HepG2 (cell line): ENCODE results near the gene NTN3. TPM values are rescaled to one million over a fixed set of nuclear protein-coding genes. Genes with fewer than 3 reads are reported as not detected.

Experiments used
- ATAC-seq: fragments of 200-7000 bp; cut with Tn5 transposase; 3 replicates; pipeline ENCODE4 v1.9.1; 2020; ENCODE audit warnings: mild to moderate bottlenecking, moderate library complexity
- BruUV-seq: library from RNA; stranded (reverse); fragments of 400-500 nt; replicated peaks from 2 replicates; lab custom pipeline; 2021; lab: Mats Ljungman, UMichigan
- CTCF ChIA-PET: fragments of 300-600 bp; formaldehyde crosslinking; extraction: SDS; loops from one replicate; lab custom pipeline; 2021; ENCODE audit warnings: low total read pairs, inconsistent platforms, low intra/inter-chr PET ratio; lab: Yijun Ruan, JAX
- POLR2A ChIA-PET: fragments of 350-600 bp; sonication (Branson Sonifier 250); formaldehyde crosslinking; loops from one replicate; lab custom pipeline; 2020; ENCODE audit warnings: antibody characterized with exemption, inconsistent platforms; lab: Yijun Ruan, JAX
- DNase-seq: peaks from one replicate; pipeline ENCODE4 v3.0.0-alpha.2; 2015; ENCODE audit warnings: low spot score
- FAIRE-seq: peaks from 3 replicates; lab custom pipeline; 2011; peaks lifted over from hg19 to GRCh38; lab: Jason Lieb, UNC
- H2AFZ ChIP-seq: one replicate; pipeline ENCODE4 v1.6.1; 2011; ENCODE audit warnings: low read length, inconsistent platforms
- H3K27ac ChIP-seq: fragments of 300-600 bp; 3 replicates; pipeline ENCODE4 v1.8.0; 2011; ENCODE audit warnings: mixed run types, mild to moderate bottlenecking, mixed read lengths, low read length, inconsistent platforms; ENCODE audit not compliant: insufficient read depth; ENCODE audit errors: extremely low read length
- H3K27me3 ChIP-seq, 2 experiments: fragments of 200-600 bp in 1 of 2; 2 replicates in 1 of 2; 3 replicates in 1 of 2; pipeline versions ENCODE4 v1.6.0 to v1.8.0; 2011; ENCODE audit warnings: low read length in 2 of 2, mild to moderate bottlenecking in 2 of 2, moderate library complexity in 2 of 2, inconsistent platforms in 1 of 2; ENCODE audit not compliant: insufficient read depth in 2 of 2, control insufficient read depth in 1 of 2
- H3K36me3 ChIP-seq, 2 experiments: fragments of 200-600 bp in 1 of 2; replicated peaks in 1 of 2; 2 replicates in 1 of 2; 3 replicates in 1 of 2; pipeline versions ENCODE4 v1.5.1 to v1.8.0; 2011; ENCODE audit warnings: low read length in 2 of 2, inconsistent platforms in 1 of 2; ENCODE audit not compliant: insufficient read depth in 2 of 2, control insufficient read depth in 1 of 2
- H3K4me1 ChIP-seq: 2 replicates; pipeline ENCODE4 v1.5.1; 2012; ENCODE audit warnings: low read length, inconsistent platforms; ENCODE audit not compliant: insufficient read depth
- H3K4me2 ChIP-seq: 2 replicates; pipeline ENCODE4 v1.6.0; 2011; ENCODE audit warnings: low read depth, low read length, inconsistent platforms
- H3K4me3 ChIP-seq, 3 experiments: fragments of 200-600 bp in 1 of 3; sonication (generic), shearing (Covaris generic) in 1 of 3; replicated peaks in 1 of 3; 2 replicates each; pipeline ENCODE4 v1.5.1; 2011 to 2016; ENCODE audit warnings: low read length in 3 of 3, inconsistent platforms in 2 of 3, low read depth in 2 of 3, mild to moderate bottlenecking in 2 of 3, control low read depth in 1 of 3, mixed read lengths in 1 of 3; ENCODE audit not compliant: insufficient read depth in 1 of 3
- H3K79me2 ChIP-seq: one replicate; pipeline ENCODE4 v1.6.1; 2011; ENCODE audit warnings: low read length, inconsistent platforms; ENCODE audit not compliant: insufficient read depth
- H3K9ac ChIP-seq: 2 replicates; pipeline ENCODE4 v1.6.0; 2011; ENCODE audit warnings: mild to moderate bottlenecking, low read depth, low read length, inconsistent platforms; ENCODE audit not compliant: insufficient read depth
- H3K9me3 ChIP-seq: 2 replicates; pipeline ENCODE4 v1.5.1; 2012; ENCODE audit warnings: mild to moderate bottlenecking, low read length
- H4K20me1 ChIP-seq: 2 replicates; pipeline ENCODE4 v1.6.0; 2011; ENCODE audit warnings: inconsistent platforms, mild to moderate bottlenecking, low read length, moderate library complexity; ENCODE audit not compliant: insufficient read depth
- CEBPB ChIP-seq: IDR thresholded peaks from 2 replicates; pipeline ENCODE4 v1.6.1; 2011; ENCODE audit warnings: low read depth, low read length, improper control_type of control experiment, borderline replicate concordance
- GTF3A ChIP-seq: sonication (generic); formaldehyde crosslinking; conservative IDR thresholded peaks from 2 replicates; pipeline ENCODE4 v1.4.0; 2020; ENCODE audit warnings: mild to moderate bottlenecking, missing genetic modification reagents
- NFE2 ChIP-seq: sonication (generic); formaldehyde crosslinking; IDR thresholded peaks from 2 replicates; pipeline ENCODE4 v1.4.0; 2020; ENCODE audit warnings: missing genetic modification reagents
- SOX5 ChIP-seq: IDR thresholded peaks from 2 replicates; pipeline ENCODE4 v1.6.1; 2016; ENCODE audit warnings: borderline replicate concordance
- SPEN ChIP-seq: sonication (generic); formaldehyde crosslinking; IDR thresholded peaks from 2 replicates; pipeline ENCODE4 v1.5.1; 2020; ENCODE audit warnings: low read depth, mild to moderate bottlenecking, missing genetic modification reagents
- ZNF431 ChIP-seq: sonication (generic); formaldehyde crosslinking; IDR thresholded peaks from 2 replicates; pipeline ENCODE4 v1.9.0; 2022; ENCODE audit warnings: missing genetic modification reagents, low read depth, mild to moderate bottlenecking, borderline replicate concordance
- ZNF570 ChIP-seq: sonication (generic); formaldehyde crosslinking; IDR thresholded peaks from 2 replicates; pipeline ENCODE4 v1.4.0; 2020; ENCODE audit warnings: mild to moderate bottlenecking, missing genetic modification reagents, borderline replicate concordance
- ZNF7 ChIP-seq: IDR thresholded peaks from 2 replicates; pipeline ENCODE4 v1.6.1; 2016; ENCODE audit warnings: missing biosample characterization, missing genetic modification reagents
- ZNF768 ChIP-seq: sonication (generic); formaldehyde crosslinking; IDR thresholded peaks from 2 replicates; pipeline ENCODE4 v1.4.0; 2020; ENCODE audit warnings: missing genetic modification reagents
- WGBS: methylation state at CpG from one replicate; pipeline ENCODE4 v1.1.6; 2017; ENCODE audit warnings: low lambda C conversion rate; 5-methylcytosine and 5-hydroxymethylcytosine counted together
- in situ Hi-C: cut with HindIII; loops from 2 replicates; pipeline ENCODE4 v1.10.0; 2017; ENCODE audit warnings: low pct_unique_long_range_greater_than_20kb; ENCODE audit not compliant: extremely low pct_ligation_motif_present
- intact Hi-C: fragments of 100-400 bp; cut with micrococcal nuclease; formaldehyde crosslinking; loops from one replicate; pipeline ENCODE4 v1.10.0; 2022; ENCODE audit not compliant: unreplicated experiment
- polyA plus RNA-seq, 8 experiments: library from polyadenylated mRNA; depleted of rRNA in 3 of 8; stranded (reverse) in 7 of 8; unstranded in 1 of 8; fragments of >200 nt; fragmentation: Illumina TruSeq in 4 of 8; extraction: Trizol in 4 of 8; gene quantifications; 2 replicates each; pipeline versions ENCODE4 v1.2.1 to v1.2.3, GENCODE V29; 2011 to 2016; ENCODE audit warnings: low read depth in 4 of 8, missing spikeins in 1 of 8, mixed read lengths in 1 of 8; ENCODE audit not compliant: insufficient read depth in 1 of 8
- total RNA-seq, 5 experiments: library from RNA; depleted of rRNA; stranded (reverse); fragments of >200 nt; fragmentation: Illumina TruSeq; extraction: Trizol; gene quantifications; 2 replicates each; pipeline ENCODE4 v1.2.3, GENCODE V29; 2016; ENCODE audit warnings: low read depth in 1 of 5
- TF ChIP-seq, protein P1 (sequence below): sonication (generic); formaldehyde crosslinking; IDR thresholded peaks from 2 replicates; pipeline ENCODE4 v1.4.0; 2020; ENCODE audit warnings: missing genetic modification reagents

NTN3 gene
- total and polyA plus RNA-seq, 2 of the 13 experiments (the other 11 are each of a cell fraction or from before 2014, with no cell fraction given): 0.09 to 0.20 TPM

DNA sequence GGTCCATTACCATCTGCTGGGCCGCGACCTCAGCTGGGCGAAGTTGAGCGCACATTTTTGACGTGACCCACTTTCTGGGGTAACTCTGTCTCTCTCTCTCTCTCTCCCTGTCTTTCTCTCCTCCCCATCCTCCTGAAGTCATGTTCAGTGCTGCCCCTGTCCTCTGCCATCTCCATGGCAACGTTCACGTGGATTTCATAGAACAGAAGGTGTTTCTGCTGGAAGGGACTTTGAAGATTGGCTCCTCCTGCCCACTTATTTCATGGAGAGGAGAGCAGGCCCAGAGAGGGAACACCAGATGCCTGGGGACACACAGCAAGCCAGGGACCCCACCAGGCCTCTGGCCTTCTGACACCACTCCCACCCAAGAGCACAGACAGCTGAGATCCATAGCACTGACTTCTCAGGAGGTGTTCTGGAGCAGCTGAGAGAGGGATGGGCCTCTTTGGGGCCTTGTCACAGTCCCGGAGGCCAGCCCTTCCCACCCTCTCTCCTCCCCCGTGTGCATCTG is 46.0 kb upstream of the NTN3 start:
- BruUV-seq: no TSS peak
- Histone ChIP-seq H3K27ac (no peak overlapping the region), H2AFZ (no peak overlapping the region), H3K79me2 (peaks cover 5% of the 10 kb centered on the region), H3K27me3 (peaks cover 10 to 28% of the 10 kb centered on the region in 2 experiments), H3K36me3 (no peaks in the 10 kb centered on the region), H3K9me3 (no peaks in the 10 kb centered on the region), H4K20me1 (no peaks in the 10 kb centered on the region), H3K9ac (no peak overlapping the region), H3K4me2 (no peak overlapping the region), H3K4me3 (no peak overlapping the region), H3K4me1 (peaks cover 18% of the 10 kb centered on the region)
- intact Hi-C loops (loop anchor here (5.0 kb wide), 1 partner anchor 83 kb away; the partner anchor contains the start of gene ABCA3), in situ Hi-C loops (loop anchor here (5.0 kb wide), 1 partner anchor 77 kb away; no protein-coding TSS in a partner anchor)
- TF ChIP-seq ZNF768 (CRISPR knock-in tag) (peak; percentile 88), ZNF570 (CRISPR knock-in tag) (no peak)
- WGBS: 51% methylated on average over 8 of the region's 9 CpGs
- ATAC-seq (no peak), FAIRE-seq (no peak), DNase-seq (no peak)
- ChIA-PET CTCF (no interaction called here), POLR2A (no interaction called here)

DNA sequence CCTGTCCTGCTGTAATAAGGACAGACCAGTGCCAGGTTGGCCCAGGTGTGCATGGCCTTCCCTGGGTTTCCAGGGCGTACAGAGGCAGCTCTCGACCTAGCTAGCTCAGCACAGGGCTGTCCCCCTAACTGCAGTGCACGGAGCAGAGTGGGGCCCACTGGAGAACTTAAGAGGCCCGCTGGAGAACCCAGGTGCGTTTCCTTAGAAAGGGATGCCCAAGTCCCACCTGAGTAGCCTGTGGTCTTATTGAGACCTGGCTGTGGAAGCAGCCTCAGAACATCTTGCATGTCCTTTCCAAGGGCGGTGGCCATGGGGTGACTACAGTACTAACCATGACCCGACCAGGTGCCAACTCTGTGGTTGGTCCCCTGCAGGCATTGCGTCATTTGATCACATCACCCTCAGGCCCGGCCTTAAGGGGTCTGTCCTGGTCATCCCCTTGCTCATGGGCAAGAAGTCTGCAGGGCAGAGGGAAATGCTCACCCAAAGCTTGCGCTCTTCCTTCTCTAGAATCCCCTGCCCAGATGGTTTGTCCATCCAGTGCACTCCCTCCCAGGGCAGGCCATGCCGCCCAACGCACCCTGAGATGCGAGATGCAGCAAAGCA is 45.2 kb upstream of the NTN3 start:
- no peaks in the 10 kb centered on the region for H4K20me1 ChIP-seq
- no peak overlapping the region for H3K27ac ChIP-seq
- TF ChIP-seq ZNF431 (no peak), SPEN (no peak), ZNF7 (CRISPR knock-in tag) (no peak), GTF3A (CRISPR knock-in tag) (no peak), CEBPB (peak; percentile 64), NFE2 (CRISPR knock-in tag) (no peak), SOX5 (no peak)
- TF ChIP-seq, protein P1, sequence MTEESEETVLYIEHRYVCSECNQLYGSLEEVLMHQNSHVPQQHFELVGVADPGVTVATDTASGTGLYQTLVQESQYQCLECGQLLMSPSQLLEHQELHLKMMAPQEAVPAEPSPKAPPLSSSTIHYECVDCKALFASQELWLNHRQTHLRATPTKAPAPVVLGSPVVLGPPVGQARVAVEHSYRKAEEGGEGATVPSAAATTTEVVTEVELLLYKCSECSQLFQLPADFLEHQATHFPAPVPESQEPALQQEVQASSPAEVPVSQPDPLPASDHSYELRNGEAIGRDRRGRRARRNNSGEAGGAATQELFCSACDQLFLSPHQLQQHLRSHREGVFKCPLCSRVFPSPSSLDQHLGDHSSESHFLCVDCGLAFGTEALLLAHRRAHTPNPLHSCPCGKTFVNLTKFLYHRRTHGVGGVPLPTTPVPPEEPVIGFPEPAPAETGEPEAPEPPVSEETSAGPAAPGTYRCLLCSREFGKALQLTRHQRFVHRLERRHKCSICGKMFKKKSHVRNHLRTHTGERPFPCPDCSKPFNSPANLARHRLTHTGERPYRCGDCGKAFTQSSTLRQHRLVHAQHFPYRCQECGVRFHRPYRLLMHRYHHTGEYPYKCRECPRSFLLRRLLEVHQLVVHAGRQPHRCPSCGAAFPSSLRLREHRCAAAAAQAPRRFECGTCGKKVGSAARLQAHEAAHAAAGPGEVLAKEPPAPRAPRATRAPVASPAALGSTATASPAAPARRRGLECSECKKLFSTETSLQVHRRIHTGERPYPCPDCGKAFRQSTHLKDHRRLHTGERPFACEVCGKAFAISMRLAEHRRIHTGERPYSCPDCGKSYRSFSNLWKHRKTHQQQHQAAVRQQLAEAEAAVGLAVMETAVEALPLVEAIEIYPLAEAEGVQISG (CRISPR knock-in tag): no peak
- no peaks in the 10 kb centered on the region; a peak in 1 of 5 replicates for H3K36me3 ChIP-seq
- intact Hi-C loops: loop anchor here (5.0 kb wide), 1 partner anchor 84 kb away; the partner anchor contains the start of gene ABCA3
- H3K79me2 ChIP-seq: peaks cover 13% of the 10 kb centered on the region
- BruUV-seq: no TSS peak
- H3K27me3 ChIP-seq: peaks cover 10 to 28% of the 10 kb centered on the region in 2 experiments
- H3K9me3 ChIP-seq: no peaks in the 10 kb centered on the region
- WGBS: 46% methylated on average over 12 of the region's 13 CpGs
- no peak overlapping the region for H3K4me3 ChIP-seq
- no peak overlapping the region for H3K9ac ChIP-seq
- FAIRE-seq: no peak
- POLR2A ChIA-PET: no interaction called here
- in situ Hi-C loops: loop anchor here (5.0 kb wide), 1 partner anchor 76 kb away; no protein-coding TSS in a partner anchor
- no peak for DNase-seq
- H2AFZ ChIP-seq: no peak overlapping the region
- H3K4me1 ChIP-seq: peaks cover 26% of the 10 kb centered on the region
- no peak for ATAC-seq
- H3K4me2 ChIP-seq: no peak overlapping the region
- CTCF ChIA-PET: no interaction called here
